C4-2B (cell line): Measurements from ENCODE around the gene TMEM52B.

Experiments used
- ZFX ChIP-seq: fragments of 450-650 bp; IDR thresholded peaks from 2 replicates; pipeline ENCODE4 v1.6.1; 2017
- TF ChIP-seq, protein P1 (sequence below): fragments of 450-650 bp; conservative IDR thresholded peaks from 2 replicates; pipeline ENCODE4 v1.5.1; 2017; ENCODE audit warnings: mild to moderate bottlenecking

DNA sequence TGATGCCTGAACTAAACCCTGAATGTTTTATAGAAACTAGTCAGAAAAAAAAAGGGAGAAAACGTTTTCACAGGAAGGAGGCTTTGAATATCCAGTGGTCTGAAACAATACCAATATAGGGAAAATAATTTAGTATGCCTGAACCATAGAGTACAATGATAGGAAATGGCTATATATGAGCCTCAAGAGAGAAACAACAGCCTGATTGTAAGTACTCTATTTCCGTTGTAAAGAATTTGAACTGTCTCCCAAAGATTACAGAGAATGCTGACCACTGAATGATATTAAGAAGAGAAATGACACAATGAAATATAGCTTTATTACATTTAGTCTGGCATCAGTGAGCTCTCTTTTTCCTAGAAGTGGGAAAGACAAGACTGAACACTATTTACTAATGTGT is 28.3 kb downstream of the TMEM52B start:
- TF ChIP-seq, protein P1, sequence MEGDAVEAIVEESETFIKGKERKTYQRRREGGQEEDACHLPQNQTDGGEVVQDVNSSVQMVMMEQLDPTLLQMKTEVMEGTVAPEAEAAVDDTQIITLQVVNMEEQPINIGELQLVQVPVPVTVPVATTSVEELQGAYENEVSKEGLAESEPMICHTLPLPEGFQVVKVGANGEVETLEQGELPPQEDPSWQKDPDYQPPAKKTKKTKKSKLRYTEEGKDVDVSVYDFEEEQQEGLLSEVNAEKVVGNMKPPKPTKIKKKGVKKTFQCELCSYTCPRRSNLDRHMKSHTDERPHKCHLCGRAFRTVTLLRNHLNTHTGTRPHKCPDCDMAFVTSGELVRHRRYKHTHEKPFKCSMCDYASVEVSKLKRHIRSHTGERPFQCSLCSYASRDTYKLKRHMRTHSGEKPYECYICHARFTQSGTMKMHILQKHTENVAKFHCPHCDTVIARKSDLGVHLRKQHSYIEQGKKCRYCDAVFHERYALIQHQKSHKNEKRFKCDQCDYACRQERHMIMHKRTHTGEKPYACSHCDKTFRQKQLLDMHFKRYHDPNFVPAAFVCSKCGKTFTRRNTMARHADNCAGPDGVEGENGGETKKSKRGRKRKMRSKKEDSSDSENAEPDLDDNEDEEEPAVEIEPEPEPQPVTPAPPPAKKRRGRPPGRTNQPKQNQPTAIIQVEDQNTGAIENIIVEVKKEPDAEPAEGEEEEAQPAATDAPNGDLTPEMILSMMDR, result no peak
- no peak for TF ChIP-seq ZFX
